Sigmoid colon (tissue), 4 donors: ENCODE measurements around the gene FIGN.

Experiments used
- CTCF ChIP-seq, 4 experiments: fragments of 450-650 bp in 3 of 4; fragments of 200-600 bp in 1 of 4; IDR thresholded peaks; one replicate each; pipeline ENCODE4 v1.5.1; 2016 to 2019; ENCODE audit warnings: antibody characterized with exemption in 4 of 4, mild to moderate bottlenecking in 3 of 4, moderate library complexity in 2 of 4
- EP300 ChIP-seq, 4 donors: sonication (generic); formaldehyde crosslinking; IDR thresholded peaks; one replicate each; pipeline ENCODE4 v1.6.1; 2017; ENCODE audit warnings: antibody characterized with exemption in 4 of 4
- POLR2AphosphoS5 ChIP-seq, 4 donors: sonication (generic); formaldehyde crosslinking; IDR thresholded peaks; one replicate each; pipeline ENCODE4 v1.6.1; 2017; ENCODE audit warnings: antibody characterized with exemption in 4 of 4

- TF ChIP-seq EP300 (IDR thresholded peaks at IDR 0.05): no peak
- no peak for TF ChIP-seq CTCF (IDR thresholded peaks at IDR 0.05)
- no peak for TF ChIP-seq POLR2AphosphoS5 (IDR thresholded peaks at IDR 0.05)
Measured at GRCh38 chr2:163755366-163755765, 19.6 kb upstream of the FIGN start.
